Effector memory CD4-positive, alpha-beta T cell (primary cell): ENCODE measurements around the gene OVCA2.

ENCODE experiments used
- DNase-seq, 3 donors: peaks; one replicate each; pipeline ENCODE4 v3.0.0-alpha.2; 2020
- H3K27ac ChIP-seq: 2 replicates; pipeline ENCODE4 v1.7.0; 2013; ENCODE audit warnings: mild to moderate bottlenecking, low read length, moderate library complexity; ENCODE audit not compliant: insufficient read depth, poor library complexity, severe bottlenecking
- H3K27me3 ChIP-seq: replicated peaks from 2 replicates; pipeline ENCODE4 v1.7.0; 2013; ENCODE audit warnings: mild to moderate bottlenecking, low read length; ENCODE audit not compliant: insufficient read depth, control insufficient read depth, poor library complexity, severe bottlenecking
- H3K36me3 ChIP-seq: 2 replicates; pipeline ENCODE4 v1.7.0; 2013; ENCODE audit warnings: mild to moderate bottlenecking, low read length, moderate library complexity; ENCODE audit not compliant: control insufficient read depth, insufficient read depth
- H3K4me1 ChIP-seq: 2 replicates; pipeline ENCODE4 v1.7.0; 2013; ENCODE audit warnings: low read length, mild to moderate bottlenecking; ENCODE audit not compliant: control insufficient read depth, insufficient read depth, poor library complexity, severe bottlenecking
- H3K4me3 ChIP-seq: 2 replicates; pipeline ENCODE4 v1.7.0; 2013; ENCODE audit warnings: low read length, low read depth, mild to moderate bottlenecking; ENCODE audit not compliant: insufficient read depth, poor library complexity, severe bottlenecking
- H3K9me3 ChIP-seq: 2 replicates; pipeline ENCODE4 v1.7.0; 2013; ENCODE audit warnings: mild to moderate bottlenecking, low read length, moderate library complexity; ENCODE audit not compliant: control insufficient read depth

OVCA2 gene

GRCh38 chr17:2053380-2054261 is 11.8 kb downstream of the OVCA2 start:
- Histone ChIP-seq H3K27me3 (no peaks in the 10 kb centered on the region), H3K4me3 (peak overlapping the region; percentile 60), H3K9me3 (no peaks in the 10 kb centered on the region), H3K36me3 (no peaks in the 10 kb centered on the region), H3K4me1 (peaks cover 54% of the 10 kb centered on the region), H3K27ac (peak overlapping the region; percentile 58)
- DNase-seq, result peak; percentile 76 to 80 (median 77)

DNA sequence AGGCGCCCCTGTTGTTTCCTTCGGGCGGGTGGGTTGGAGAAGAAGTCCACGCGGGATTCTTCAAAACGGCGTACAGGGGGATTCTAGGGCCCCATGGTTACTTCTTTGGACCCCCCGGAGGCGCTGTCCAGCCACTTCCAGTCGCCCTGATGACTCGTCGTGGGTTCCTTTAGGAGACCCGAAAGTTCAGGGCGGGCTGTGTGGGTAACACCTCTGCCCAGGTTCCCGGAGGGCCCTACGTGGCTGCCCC is 12.4 kb downstream of the OVCA2 start:
- H3K9me3 ChIP-seq, result no peaks in the 10 kb centered on the region
- peaks cover 48% of the 10 kb centered on the region for H3K4me1 ChIP-seq
- peak overlapping the region; percentile 58 for H3K27ac ChIP-seq
- no peaks in the 10 kb centered on the region for H3K27me3 ChIP-seq
- DNase-seq, result no peak
- H3K4me3 ChIP-seq, result peak overlapping the region; percentile 60
- no peaks in the 10 kb centered on the region for H3K36me3 ChIP-seq

DNA sequence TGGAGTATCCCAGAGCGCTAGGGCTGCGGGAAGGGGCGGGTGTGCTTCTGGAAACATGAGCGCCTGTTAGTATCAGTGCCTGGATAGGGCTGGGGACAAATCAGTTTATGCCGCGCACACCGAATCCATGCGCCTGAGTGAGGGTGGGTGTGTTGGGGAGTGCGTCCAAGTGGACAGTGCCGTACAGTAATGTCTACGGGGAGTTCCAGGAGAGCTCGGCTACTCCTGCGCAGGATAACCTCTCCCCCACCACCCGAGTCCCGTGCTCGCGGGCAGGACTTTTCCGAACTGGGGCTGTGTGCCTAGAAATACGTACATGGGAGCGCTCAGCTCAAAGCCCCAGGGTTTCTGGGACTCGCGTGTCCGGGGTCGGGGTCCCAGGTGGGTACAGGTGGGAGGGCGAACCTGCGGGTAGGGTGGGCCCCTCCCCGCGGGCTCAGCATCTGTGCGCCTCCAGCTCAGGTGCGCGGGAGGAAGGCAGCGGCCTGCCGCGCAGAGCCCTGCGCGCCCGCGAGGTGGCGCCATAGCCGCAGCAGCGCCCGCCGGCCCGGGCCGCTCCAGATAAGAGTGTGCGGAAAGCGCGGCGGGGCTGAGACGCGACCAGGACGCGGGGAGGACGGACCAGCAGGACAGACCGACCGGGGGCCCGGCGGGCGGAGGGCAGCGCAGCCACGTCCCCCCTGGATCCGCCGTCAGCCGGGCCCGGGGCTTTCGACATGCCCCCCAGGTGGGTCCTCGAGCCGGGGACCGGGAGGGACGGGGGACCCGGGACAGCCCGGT is 12.9 kb downstream of the OVCA2 start, which contains the start of gene HIC1:
Gene HIC1 (plus strand): TSS at position 592 of the 780 bp plus-strand sequence. CDS start 1,588 bp downstream, outside the sequence.
- Histone ChIP-seq H3K36me3 (no peaks in the 10 kb centered on the region), H3K9me3 (no peaks in the 10 kb centered on the region), H3K27ac (peak within 1 kb of the TSS; percentile 58), H3K27me3 (no peaks in the 10 kb centered on the region), H3K4me3 (peak within 1 kb of the TSS; percentile 60), H3K4me1 (peaks cover 44% of the 10 kb centered on the region)
- peak; percentile 50 to 66 (median 60) for DNase-seq

DNA sequence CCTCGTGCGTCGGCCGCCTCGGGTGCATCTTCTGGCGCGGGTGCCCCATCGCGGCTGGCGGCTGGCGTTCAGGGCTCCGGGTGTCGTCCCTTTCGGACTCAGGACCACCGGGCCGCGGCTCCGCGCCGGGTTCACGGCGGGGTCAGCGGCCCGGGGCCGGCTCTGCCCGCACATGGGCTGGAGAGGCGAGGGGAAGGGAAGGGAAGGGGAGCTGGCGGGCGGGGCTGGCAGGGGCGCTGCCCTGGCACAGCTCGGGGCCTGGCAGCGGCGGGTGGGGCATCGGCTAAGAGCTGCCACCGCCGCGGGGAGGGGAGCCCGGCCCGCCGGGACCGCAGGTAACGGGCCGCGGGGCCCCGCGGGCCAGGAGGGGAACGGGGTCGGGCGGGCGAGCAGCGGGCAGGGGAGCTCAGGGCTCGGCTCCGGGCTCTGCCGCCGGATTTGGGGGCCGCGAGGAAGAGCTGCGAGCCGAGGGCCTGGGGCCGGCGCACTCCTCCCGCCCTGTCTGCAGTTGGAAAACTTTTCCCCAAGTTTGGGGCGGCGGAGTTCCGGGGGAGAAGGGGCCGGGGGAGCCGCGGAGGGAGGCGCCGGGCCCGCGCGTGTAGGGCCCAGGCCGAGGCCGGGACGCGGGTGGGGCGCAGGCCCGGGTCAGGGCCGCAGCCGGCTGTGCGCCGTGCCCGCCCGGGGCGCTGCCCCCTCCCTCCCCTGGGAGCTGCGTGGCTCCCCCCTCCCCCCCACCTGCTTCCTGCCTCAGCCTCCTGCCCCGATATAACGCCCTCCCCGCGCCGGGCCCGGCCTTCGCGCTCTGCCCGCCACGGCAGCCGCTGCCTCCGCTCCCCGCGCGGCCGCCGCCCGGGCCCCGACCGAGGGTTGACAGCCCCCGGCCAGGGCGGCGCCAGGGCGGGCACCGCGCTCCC is 13.7 kb downstream of the OVCA2 start:
- Histone ChIP-seq H3K4me3 (peak overlapping the region; percentile 60), H3K36me3 (peaks cover 4% of the 10 kb centered on the region), H3K27me3 (no peaks in the 10 kb centered on the region), H3K27ac (peak overlapping the region; percentile 58), H3K9me3 (no peaks in the 10 kb centered on the region), H3K4me1 (peaks cover 41% of the 10 kb centered on the region)
- no peak for DNase-seq

- DNase-seq, result peak in 2 of 3 donors; percentile 33 to 34
- peak overlapping the region; percentile 49 for H3K4me3 ChIP-seq
- H3K4me1 ChIP-seq, result peaks cover 31% of the 10 kb centered on the region
- H3K36me3 ChIP-seq, result peaks cover 13% of the 10 kb centered on the region
- H3K27ac ChIP-seq, result no peak overlapping the region
- H3K9me3 ChIP-seq, result no peaks in the 10 kb centered on the region
- no peaks in the 10 kb centered on the region for H3K27me3 ChIP-seq
Observed at GRCh38 chr17:2056206-2057174, 14.7 kb downstream of the OVCA2 start.

DNA sequence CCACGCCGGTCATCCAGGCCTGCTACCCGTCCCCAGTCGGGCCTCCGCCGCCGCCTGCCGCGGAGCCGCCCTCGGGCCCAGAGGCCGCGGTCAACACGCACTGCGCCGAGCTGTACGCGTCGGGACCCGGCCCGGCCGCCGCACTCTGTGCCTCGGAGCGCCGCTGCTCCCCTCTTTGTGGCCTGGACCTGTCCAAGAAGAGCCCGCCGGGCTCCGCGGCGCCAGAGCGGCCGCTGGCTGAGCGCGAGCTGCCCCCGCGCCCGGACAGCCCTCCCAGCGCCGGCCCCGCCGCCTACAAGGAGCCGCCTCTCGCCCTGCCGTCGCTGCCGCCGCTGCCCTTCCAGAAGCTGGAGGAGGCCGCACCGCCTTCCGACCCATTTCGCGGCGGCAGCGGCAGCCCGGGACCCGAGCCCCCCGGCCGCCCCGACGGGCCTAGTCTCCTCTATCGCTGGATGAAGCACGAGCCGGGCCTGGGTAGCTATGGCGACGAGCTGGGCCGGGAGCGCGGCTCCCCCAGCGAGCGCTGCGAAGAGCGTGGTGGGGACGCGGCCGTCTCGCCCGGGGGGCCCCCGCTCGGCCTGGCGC is 15.4 kb downstream of the OVCA2 start:
- no peaks in the 10 kb centered on the region for H3K9me3 ChIP-seq
- no peak for DNase-seq
- H3K27me3 ChIP-seq, result no peaks in the 10 kb centered on the region
- H3K4me3 ChIP-seq, result no peak overlapping the region
- H3K36me3 ChIP-seq, result peaks cover 18% of the 10 kb centered on the region
- no peak overlapping the region for H3K27ac ChIP-seq
- peaks cover 29% of the 10 kb centered on the region for H3K4me1 ChIP-seq

DNA sequence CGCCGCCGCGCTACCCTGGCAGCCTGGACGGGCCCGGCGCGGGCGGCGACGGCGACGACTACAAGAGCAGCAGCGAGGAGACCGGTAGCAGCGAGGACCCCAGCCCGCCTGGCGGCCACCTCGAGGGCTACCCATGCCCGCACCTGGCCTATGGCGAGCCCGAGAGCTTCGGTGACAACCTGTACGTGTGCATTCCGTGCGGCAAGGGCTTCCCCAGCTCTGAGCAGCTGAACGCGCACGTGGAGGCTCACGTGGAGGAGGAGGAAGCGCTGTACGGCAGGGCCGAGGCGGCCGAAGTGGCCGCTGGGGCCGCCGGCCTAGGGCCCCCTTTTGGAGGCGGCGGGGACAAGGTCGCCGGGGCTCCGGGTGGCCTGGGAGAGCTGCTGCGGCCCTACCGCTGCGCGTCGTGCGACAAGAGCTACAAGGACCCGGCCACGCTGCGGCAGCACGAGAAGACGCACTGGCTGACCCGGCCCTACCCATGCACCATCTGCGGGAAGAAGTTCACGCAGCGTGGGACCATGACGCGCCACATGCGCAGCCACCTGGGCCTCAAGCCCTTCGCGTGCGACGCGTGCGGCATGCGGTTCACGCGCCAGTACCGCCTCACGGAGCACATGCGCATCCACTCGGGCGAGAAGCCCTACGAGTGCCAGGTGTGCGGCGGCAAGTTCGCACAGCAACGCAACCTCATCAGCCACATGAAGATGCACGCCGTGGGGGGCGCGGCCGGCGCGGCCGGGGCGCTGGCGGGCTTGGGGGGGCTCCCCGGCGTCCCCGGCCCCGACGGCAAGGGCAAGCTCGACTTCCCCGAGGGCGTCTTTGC is 16.2 kb downstream of the OVCA2 start:
- no peak overlapping the region for H3K4me3 ChIP-seq
- no peaks in the 10 kb centered on the region for H3K27me3 ChIP-seq
- DNase-seq, result no peak
- no peaks in the 10 kb centered on the region for H3K9me3 ChIP-seq
- H3K36me3 ChIP-seq, result peaks cover 19% of the 10 kb centered on the region
- peaks cover 27% of the 10 kb centered on the region for H3K4me1 ChIP-seq
- no peak overlapping the region for H3K27ac ChIP-seq
